ENCODE results near the gene EDIL3. TPM values are rescaled to one million over a fixed set of nuclear protein-coding genes. Genes with fewer than 3 reads are reported as not detected.
A peak's percentile ranks its signal among the peaks of the same experiment; 100 is the strongest.

EDIL3 gene
- total and polyA plus RNA-seq, 2 donors (not counting 1 experiment from before 2014, with no cell fraction given) = 12.1 to 149 TPM

GRCh38 chr5:84251503-84251902 is 133.2 kb downstream of the EDIL3 start:
- H3K4me3 ChIP-seq (replicated peaks in 1 of 4; ENCODE audit: control extremely low read depth in 1 of 4, insufficient read depth in 1 of 4, low read depth in 3 of 4, low read length in 4 of 4) = no peak overlapping the region
- H3K36me3 ChIP-seq (ENCODE audit: control insufficient read depth, insufficient read depth, low read length) = no peaks in the 10 kb centered on the region
- no peaks in the 10 kb centered on the region for H3K79me2 ChIP-seq (ENCODE audit: control insufficient read depth, insufficient read depth, low read length)
- H3K4me1 ChIP-seq (ENCODE audit: control insufficient read depth, extremely low read depth, insufficient read depth, low read length) = no peaks in the 10 kb centered on the region
- no peaks in the 10 kb centered on the region for H3K9me3 ChIP-seq (ENCODE audit: control insufficient read depth, insufficient read depth, low read depth, low read length)
- H3K27ac ChIP-seq (ENCODE audit: insufficient read depth, low read length) = no peak overlapping the region
- no peaks in the 10 kb centered on the region for H3K27me3 ChIP-seq (ENCODE audit: control insufficient read depth, insufficient read depth, low read length)
- TF ChIP-seq EZH2 (IDR thresholded peaks at IDR 0.05; ENCODE audit: low read length, missing control alignments) (no peak), CTCF (conservative IDR thresholded peaks at IDR 0.05 in 1 of 2, IDR thresholded peaks at IDR 0.05 in 1 of 2; ENCODE audit: low read depth in 1 of 2, low read length in 2 of 2) (no peak)
- no peak overlapping the region for H2AFZ ChIP-seq (ENCODE audit: low read length)
- H4K20me1 ChIP-seq (ENCODE audit: control insufficient read depth, extremely low read depth, insufficient read depth, low read length) = no peaks in the 10 kb centered on the region
- no peak for DNase-seq (ENCODE audit: low read depth in 2 of 2)
- no peak overlapping the region for H3K9ac ChIP-seq (ENCODE audit: insufficient read depth, low read length)
- H3K4me2 ChIP-seq (ENCODE audit: extremely low read depth, insufficient read depth, low read length) = no peak overlapping the region

- H3K27me3 ChIP-seq (ENCODE audit: control insufficient read depth, insufficient read depth, low read length) = no peaks in the 10 kb centered on the region
- no peaks in the 10 kb centered on the region for H3K79me2 ChIP-seq (ENCODE audit: control insufficient read depth, insufficient read depth, low read length)
- peak; percentile 48 to 95 for DNase-seq (ENCODE audit: low read depth in 2 of 2)
- H3K9ac ChIP-seq (ENCODE audit: insufficient read depth, low read length) = no peak overlapping the region
- no peaks in the 10 kb centered on the region for H3K9me3 ChIP-seq (ENCODE audit: control insufficient read depth, insufficient read depth, low read depth, low read length)
- H4K20me1 ChIP-seq (ENCODE audit: control insufficient read depth, extremely low read depth, insufficient read depth, low read length) = no peaks in the 10 kb centered on the region
- TF ChIP-seq CTCF (conservative IDR thresholded peaks at IDR 0.05 in 1 of 2, IDR thresholded peaks at IDR 0.05 in 1 of 2; ENCODE audit: low read depth in 1 of 2, low read length in 2 of 2) = no peak
- TF ChIP-seq EZH2 (IDR thresholded peaks at IDR 0.05; ENCODE audit: low read length, missing control alignments) = no peak
- H3K4me3 ChIP-seq (replicated peaks in 1 of 4; ENCODE audit: control extremely low read depth in 1 of 4, insufficient read depth in 1 of 4, low read depth in 3 of 4, low read length in 4 of 4) = no peak overlapping the region
- no peaks in the 10 kb centered on the region for H3K4me1 ChIP-seq (ENCODE audit: control insufficient read depth, extremely low read depth, insufficient read depth, low read length)
- no peak overlapping the region for H2AFZ ChIP-seq (ENCODE audit: low read length)
- H3K27ac ChIP-seq (ENCODE audit: insufficient read depth, low read length) = no peak overlapping the region
- no peak overlapping the region for H3K4me2 ChIP-seq (ENCODE audit: extremely low read depth, insufficient read depth, low read length)
- H3K36me3 ChIP-seq (ENCODE audit: control insufficient read depth, insufficient read depth, low read length) = no peaks in the 10 kb centered on the region
These were observed 134.6 kb downstream of the EDIL3 start for GRCh38 chr5:84249918-84250630.

GRCh38 chr5:84248013-84248412 is 136.7 kb downstream of the EDIL3 start:
- H2AFZ ChIP-seq (ENCODE audit: low read length) = no peak overlapping the region
- no peaks in the 10 kb centered on the region for H3K4me1 ChIP-seq (ENCODE audit: control insufficient read depth, extremely low read depth, insufficient read depth, low read length)
- TF ChIP-seq EZH2 (IDR thresholded peaks at IDR 0.05; ENCODE audit: low read length, missing control alignments) (no peak), CTCF (conservative IDR thresholded peaks at IDR 0.05 in 1 of 2, IDR thresholded peaks at IDR 0.05 in 1 of 2; ENCODE audit: low read depth in 1 of 2, low read length in 2 of 2) (no peak)
- no peak overlapping the region for H3K4me3 ChIP-seq (replicated peaks in 1 of 4; ENCODE audit: control extremely low read depth in 1 of 4, insufficient read depth in 1 of 4, low read depth in 3 of 4, low read length in 4 of 4)
- H3K27me3 ChIP-seq (ENCODE audit: control insufficient read depth, insufficient read depth, low read length) = no peaks in the 10 kb centered on the region
- no peaks in the 10 kb centered on the region for H3K79me2 ChIP-seq (ENCODE audit: control insufficient read depth, insufficient read depth, low read length)
- no peaks in the 10 kb centered on the region for H3K9me3 ChIP-seq (ENCODE audit: control insufficient read depth, insufficient read depth, low read depth, low read length)
- H3K27ac ChIP-seq (ENCODE audit: insufficient read depth, low read length) = no peak overlapping the region
- H3K4me2 ChIP-seq (ENCODE audit: extremely low read depth, insufficient read depth, low read length) = no peak overlapping the region
- H3K9ac ChIP-seq (ENCODE audit: insufficient read depth, low read length) = no peak overlapping the region
- DNase-seq (ENCODE audit: low read depth in 2 of 2) = peak in 1 of 2 donors; percentile 65
- no peaks in the 10 kb centered on the region for H4K20me1 ChIP-seq (ENCODE audit: control insufficient read depth, extremely low read depth, insufficient read depth, low read length)
- no peaks in the 10 kb centered on the region for H3K36me3 ChIP-seq (ENCODE audit: control insufficient read depth, insufficient read depth, low read length)

Measured in fibroblast of lung (primary cell).